Hepatocyte (in vitro differentiated cells): Measurements from ENCODE around the gene CYP4F22. TPM values are rescaled to one million over a fixed set of nuclear protein-coding genes. Genes with fewer than 3 reads are reported as not detected.

Experiments
- DNase-seq: peaks from one replicate; pipeline ENCODE4 v3.0.0-alpha.2; 2016; ENCODE audit warnings: low spot score
- H2AFZ ChIP-seq: fragments of 200-600 bp; sonication (generic); 2 replicates; pipeline ENCODE4 v1.6.0; 2016; ENCODE audit warnings: antibody characterized with exemption, mild to moderate bottlenecking
- H3K27ac ChIP-seq: fragments of 200-600 bp; sonication (generic); 2 replicates; pipeline ENCODE4 v1.5.1; 2016; ENCODE audit warnings: mild to moderate bottlenecking
- H3K27me3 ChIP-seq: fragments of 200-600 bp; sonication (generic); 2 replicates; pipeline ENCODE4 v1.6.1; 2016
- H3K36me3 ChIP-seq: fragments of 200-600 bp; sonication (generic); replicated peaks from 2 replicates; pipeline ENCODE4 v1.5.1; 2016; ENCODE audit warnings: low read depth; ENCODE audit not compliant: insufficient read depth
- H3K4me1 ChIP-seq: fragments of 200-600 bp; sonication (generic); 2 replicates; pipeline ENCODE4 v1.5.1; 2016; ENCODE audit warnings: mild to moderate bottlenecking, moderate library complexity; ENCODE audit not compliant: insufficient read depth
- H3K4me2 ChIP-seq: fragments of 200-600 bp; sonication (generic); 2 replicates; pipeline ENCODE4 v1.6.0; 2016
- H3K4me3 ChIP-seq: fragments of 200-600 bp; sonication (generic); 2 replicates; pipeline ENCODE4 v1.5.1; 2016; ENCODE audit warnings: mild to moderate bottlenecking
- H3K79me2 ChIP-seq: fragments of 200-600 bp; sonication (generic); 2 replicates; pipeline ENCODE4 v1.6.0; 2017; ENCODE audit warnings: mild to moderate bottlenecking
- H3K9me2 ChIP-seq: fragments of 200-600 bp; sonication (generic); replicated peaks from 2 replicates; pipeline ENCODE4 v1.6.0; 2017; ENCODE audit warnings: mild to moderate bottlenecking; ENCODE audit not compliant: insufficient read depth
- H3K9me3 ChIP-seq: fragments of 200-600 bp; sonication (generic); 2 replicates; pipeline ENCODE4 v1.5.1; 2016; ENCODE audit warnings: low read depth, mild to moderate bottlenecking
- H4K20me1 ChIP-seq: fragments of 200-600 bp; sonication (generic); 2 replicates; pipeline ENCODE4 v1.6.0; 2016; ENCODE audit warnings: mild to moderate bottlenecking; ENCODE audit not compliant: insufficient read depth, poor library complexity, severe bottlenecking
- EZH2 ChIP-seq: fragments of 200-600 bp; sonication (generic); IDR thresholded peaks from 2 replicates; pipeline ENCODE4 v1.6.1; 2016; ENCODE audit warnings: antibody characterized with exemption, mild to moderate bottlenecking, borderline replicate concordance
- EZH2phosphoT487 ChIP-seq: fragments of 200-600 bp; sonication (generic); IDR thresholded peaks from one replicate; pipeline ENCODE4 v1.6.1; 2018; ENCODE audit warnings: antibody characterized with exemption, mild to moderate bottlenecking, low read depth, moderate library complexity; ENCODE audit not compliant: unreplicated experiment, severe bottlenecking
- WGBS: methylation state at CpG from one replicate; pipeline ENCODE4 v1.1.6; 2016; ENCODE audit warnings: low lambda C conversion rate; ENCODE audit errors: missing lambda C conversion rate; 5-methylcytosine and 5-hydroxymethylcytosine counted together
- polyA plus RNA-seq: library from polyadenylated mRNA; unstranded; fragments of >200 nt; fragmentation: Nextera tagmentation; extraction: Ambion mirVana; gene quantifications from 2 replicates; pipeline ENCODE4 v1.2.1, GENCODE V29; 2016
- total RNA-seq: library from RNA; depleted of rRNA; stranded (reverse); fragments of >200 nt; gene quantifications from 2 replicates; pipeline ENCODE4 v1.2.3, GENCODE V29; 2014
- TF ChIP-seq, protein P1 (sequence below): fragments of 200-600 bp; sonication (generic); IDR thresholded peaks from 2 replicates; pipeline ENCODE4 v1.5.1; 2016; ENCODE audit warnings: antibody characterized with exemption, mild to moderate bottlenecking; ENCODE audit not compliant: poor library complexity

The CYP4F22 gene
- total and polyA plus RNA-seq, 2 experiments from 2014 or later = not detected

DNA sequence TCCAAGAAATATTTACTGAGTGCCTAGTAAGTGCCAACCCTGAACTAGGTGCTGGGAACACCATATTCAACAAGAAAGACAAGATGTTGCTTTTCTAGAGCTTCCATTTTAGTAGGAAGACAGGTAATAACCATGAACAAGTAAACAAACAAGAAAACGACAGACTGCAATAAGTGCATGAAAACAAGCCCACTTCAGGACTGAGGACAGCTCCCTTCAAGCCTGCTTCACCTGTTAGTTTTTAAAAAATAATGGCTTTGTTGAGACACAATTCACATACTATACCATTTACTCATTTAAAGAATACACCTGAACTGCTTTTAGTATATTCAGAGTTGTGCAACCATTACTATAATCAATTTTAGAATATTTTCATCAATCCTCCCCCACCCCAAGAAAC is 30.4 kb downstream of the CYP4F22 start:
- WGBS = 87% methylated on average over 1 of the region's 1 CpG
- DNase-seq = no peak

DNA sequence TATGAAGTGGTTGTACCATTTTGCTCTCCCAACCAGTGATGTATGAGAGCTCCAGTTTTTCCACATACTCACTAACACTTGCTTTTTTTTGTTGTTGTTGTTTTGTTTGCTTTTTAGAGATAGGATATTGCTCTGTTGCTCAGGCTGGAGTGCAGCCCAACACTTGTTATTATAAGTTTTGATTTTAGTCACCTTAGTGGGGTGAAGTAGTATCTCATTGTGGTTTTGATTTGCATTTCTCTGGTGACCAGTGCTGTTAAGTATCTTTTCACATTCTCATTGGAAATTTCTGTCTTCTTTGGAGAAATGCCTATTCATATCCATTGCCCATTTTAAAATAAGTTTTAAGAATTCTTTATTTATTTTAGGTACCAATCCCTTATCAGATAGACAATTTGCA is 31.3 kb downstream of the CYP4F22 start:
- Histone ChIP-seq H3K4me1 (no peaks in the 10 kb centered on the region), H3K27me3 (no peaks in the 10 kb centered on the region), H3K4me2 (no peak overlapping the region), H3K4me3 (no peak overlapping the region), H3K79me2 (no peaks in the 10 kb centered on the region), H3K36me3 (no peaks in the 10 kb centered on the region), H3K9me3 (no peaks in the 10 kb centered on the region), H3K27ac (no peak overlapping the region), H4K20me1 (no peaks in the 10 kb centered on the region), H2AFZ (no peak overlapping the region), H3K9me2 (no peaks in the 10 kb centered on the region)
- DNase-seq = no peak
- no peak for TF ChIP-seq EZH2
- TF ChIP-seq, protein P1, sequence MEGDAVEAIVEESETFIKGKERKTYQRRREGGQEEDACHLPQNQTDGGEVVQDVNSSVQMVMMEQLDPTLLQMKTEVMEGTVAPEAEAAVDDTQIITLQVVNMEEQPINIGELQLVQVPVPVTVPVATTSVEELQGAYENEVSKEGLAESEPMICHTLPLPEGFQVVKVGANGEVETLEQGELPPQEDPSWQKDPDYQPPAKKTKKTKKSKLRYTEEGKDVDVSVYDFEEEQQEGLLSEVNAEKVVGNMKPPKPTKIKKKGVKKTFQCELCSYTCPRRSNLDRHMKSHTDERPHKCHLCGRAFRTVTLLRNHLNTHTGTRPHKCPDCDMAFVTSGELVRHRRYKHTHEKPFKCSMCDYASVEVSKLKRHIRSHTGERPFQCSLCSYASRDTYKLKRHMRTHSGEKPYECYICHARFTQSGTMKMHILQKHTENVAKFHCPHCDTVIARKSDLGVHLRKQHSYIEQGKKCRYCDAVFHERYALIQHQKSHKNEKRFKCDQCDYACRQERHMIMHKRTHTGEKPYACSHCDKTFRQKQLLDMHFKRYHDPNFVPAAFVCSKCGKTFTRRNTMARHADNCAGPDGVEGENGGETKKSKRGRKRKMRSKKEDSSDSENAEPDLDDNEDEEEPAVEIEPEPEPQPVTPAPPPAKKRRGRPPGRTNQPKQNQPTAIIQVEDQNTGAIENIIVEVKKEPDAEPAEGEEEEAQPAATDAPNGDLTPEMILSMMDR = no peak
- no peak for TF ChIP-seq EZH2phosphoT487

More for the DNA sequence above, 30.4 kb downstream of the CYP4F22 start:
- H3K79me2 ChIP-seq = no peaks in the 10 kb centered on the region
- H3K9me3 ChIP-seq = no peaks in the 10 kb centered on the region
- TF ChIP-seq EZH2phosphoT487 (no peak), EZH2 (no peak)
- TF ChIP-seq, protein P1 = no peak
- H3K36me3 ChIP-seq = no peaks in the 10 kb centered on the region
- no peaks in the 10 kb centered on the region for H3K27me3 ChIP-seq
- no peaks in the 10 kb centered on the region for H3K9me2 ChIP-seq
- H3K4me2 ChIP-seq = no peak overlapping the region
- H4K20me1 ChIP-seq = no peaks in the 10 kb centered on the region
- H3K27ac ChIP-seq = no peak overlapping the region
- H3K4me3 ChIP-seq = no peak overlapping the region
- H2AFZ ChIP-seq = no peak overlapping the region
- no peaks in the 10 kb centered on the region for H3K4me1 ChIP-seq

DNA sequence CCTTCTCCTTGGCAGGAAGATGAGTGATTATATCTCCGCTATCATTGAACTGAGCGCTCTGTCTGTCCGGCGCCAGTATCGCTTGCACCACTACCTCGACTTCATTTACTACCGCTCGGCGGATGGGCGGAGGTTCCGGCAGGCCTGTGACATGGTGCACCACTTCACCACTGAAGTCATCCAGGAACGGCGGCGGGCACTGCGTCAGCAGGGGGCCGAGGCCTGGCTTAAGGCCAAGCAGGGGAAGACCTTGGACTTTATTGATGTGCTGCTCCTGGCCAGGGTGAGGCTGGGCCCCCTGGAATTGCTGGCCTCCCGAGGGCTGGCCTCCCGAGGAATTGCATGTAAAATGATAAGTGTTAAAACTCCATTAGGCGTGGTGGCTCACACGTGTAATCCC is 32.1 kb downstream of the CYP4F22 start:
- TF ChIP-seq EZH2phosphoT487 (no peak), EZH2 (no peak)
- TF ChIP-seq, protein P1 = no peak
- Histone ChIP-seq H3K9me2 (no peaks in the 10 kb centered on the region), H2AFZ (no peak overlapping the region), H3K36me3 (no peaks in the 10 kb centered on the region), H3K4me1 (no peaks in the 10 kb centered on the region), H3K79me2 (no peaks in the 10 kb centered on the region), H3K9me3 (no peaks in the 10 kb centered on the region), H3K4me3 (no peak overlapping the region), H4K20me1 (no peaks in the 10 kb centered on the region), H3K27ac (no peak overlapping the region), H3K4me2 (no peak overlapping the region), H3K27me3 (no peaks in the 10 kb centered on the region)
- 89% methylated on average over 19 of the region's 20 CpGs for whole genome bisulfite sequencing
- no peak for DNase-seq

GRCh38 chr19:15544283-15544682 is 36.0 kb downstream of the CYP4F22 start:
- Histone ChIP-seq H3K4me1 (no peaks in the 10 kb centered on the region), H3K27me3 (no peaks in the 10 kb centered on the region), H3K9me2 (no peaks in the 10 kb centered on the region), H3K9me3 (no peaks in the 10 kb centered on the region), H4K20me1 (no peaks in the 10 kb centered on the region), H3K4me2 (no peak overlapping the region), H3K79me2 (no peaks in the 10 kb centered on the region), H3K27ac (no peak overlapping the region), H2AFZ (no peak overlapping the region), H3K4me3 (no peak overlapping the region), H3K36me3 (no peaks in the 10 kb centered on the region)
- no peak for DNase-seq
- TF ChIP-seq EZH2 = no peak
- TF ChIP-seq, protein P1 = no peak
